ENCODE results near the gene ASB18.

- no peak for TF ChIP-seq CTCF (IDR thresholded peaks at IDR 0.05; ENCODE audit: low read depth, low read length)
- no peak for TF ChIP-seq EZH2phosphoT487 (IDR thresholded peaks at IDR 0.05; ENCODE audit: low read depth)
Measured at GRCh38 chr2:236287656-236288055, 23.4 kb upstream of the ASB18 start.

Data from OCI-LY3 (cell line).